Liver (tissue), 3 donors: ENCODE data around the gene KARS1.
A peak's percentile ranks its signal among the peaks of the same experiment; 100 is the strongest.

Experiments used
- JUND ChIP-seq, 2 donors: IDR thresholded peaks; 2 replicates each; pipeline ENCODE4 v1.6.1; 2016; ENCODE audit warnings: antibody characterized with exemption in 2 of 2
- YY1 ChIP-seq: IDR thresholded peaks from 2 replicates; pipeline ENCODE4 v1.6.1; 2016; ENCODE audit warnings: antibody characterized with exemption, mild to moderate bottlenecking
- TF ChIP-seq, protein P1 (sequence below): fragments of 150-350 bp; IDR thresholded peaks from 2 replicates; pipeline ENCODE4 v1.5.1; 2017; ENCODE audit warnings: improper control_type of control experiment, low read depth, low read length; ENCODE audit not compliant: missing input control
- TF ChIP-seq, protein P2 (sequence below): IDR thresholded peaks from 2 replicates; pipeline ENCODE4 v1.6.1; 2016; ENCODE audit warnings: antibody characterized with exemption
- donor health status: healthy.
- donor health status: healthy.

DNA sequence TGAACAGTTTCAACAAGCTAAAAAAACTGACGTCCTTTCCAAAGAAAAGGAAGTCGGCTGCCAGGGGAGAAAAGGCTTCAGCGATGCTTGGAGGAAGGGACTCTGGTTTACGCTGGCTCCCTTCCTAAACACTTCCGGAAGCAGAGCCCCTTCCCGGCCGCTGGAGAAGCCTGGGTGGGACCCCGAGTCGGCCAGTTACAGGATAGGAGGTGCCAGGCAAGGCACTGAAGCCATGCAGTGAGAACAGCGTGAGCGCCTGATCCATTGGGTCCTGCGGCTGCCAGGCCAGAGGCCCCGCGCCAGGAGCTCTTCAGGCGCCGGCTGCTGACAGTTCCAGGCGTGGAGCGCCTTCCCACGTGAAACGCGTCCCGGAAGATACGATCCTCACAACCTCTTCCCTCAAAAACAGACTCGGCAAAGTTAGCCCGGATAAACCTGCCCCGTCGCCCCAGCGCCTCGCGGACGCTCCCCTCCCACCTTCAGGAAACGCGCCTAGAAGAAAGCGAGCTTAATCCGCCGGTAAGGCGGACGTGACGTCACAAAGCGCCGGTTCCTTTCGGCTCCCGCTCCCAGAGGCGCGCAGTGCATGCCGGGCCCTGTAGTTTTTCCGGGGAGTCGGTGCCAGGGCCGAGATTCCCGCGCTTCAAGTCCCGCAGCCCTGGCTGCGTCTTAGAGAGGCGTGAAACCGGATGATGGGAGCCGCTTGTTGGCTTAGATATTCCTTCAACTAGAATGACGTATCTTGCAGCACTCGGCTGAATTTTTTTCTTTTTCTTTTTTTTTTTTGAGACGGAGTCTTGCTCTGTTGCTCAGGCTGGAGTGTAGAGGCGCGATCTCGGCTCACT, 24.5 kb downstream of the KARS1 start, which contains the start of gene ADAT1:
- TF ChIP-seq, protein P1, sequence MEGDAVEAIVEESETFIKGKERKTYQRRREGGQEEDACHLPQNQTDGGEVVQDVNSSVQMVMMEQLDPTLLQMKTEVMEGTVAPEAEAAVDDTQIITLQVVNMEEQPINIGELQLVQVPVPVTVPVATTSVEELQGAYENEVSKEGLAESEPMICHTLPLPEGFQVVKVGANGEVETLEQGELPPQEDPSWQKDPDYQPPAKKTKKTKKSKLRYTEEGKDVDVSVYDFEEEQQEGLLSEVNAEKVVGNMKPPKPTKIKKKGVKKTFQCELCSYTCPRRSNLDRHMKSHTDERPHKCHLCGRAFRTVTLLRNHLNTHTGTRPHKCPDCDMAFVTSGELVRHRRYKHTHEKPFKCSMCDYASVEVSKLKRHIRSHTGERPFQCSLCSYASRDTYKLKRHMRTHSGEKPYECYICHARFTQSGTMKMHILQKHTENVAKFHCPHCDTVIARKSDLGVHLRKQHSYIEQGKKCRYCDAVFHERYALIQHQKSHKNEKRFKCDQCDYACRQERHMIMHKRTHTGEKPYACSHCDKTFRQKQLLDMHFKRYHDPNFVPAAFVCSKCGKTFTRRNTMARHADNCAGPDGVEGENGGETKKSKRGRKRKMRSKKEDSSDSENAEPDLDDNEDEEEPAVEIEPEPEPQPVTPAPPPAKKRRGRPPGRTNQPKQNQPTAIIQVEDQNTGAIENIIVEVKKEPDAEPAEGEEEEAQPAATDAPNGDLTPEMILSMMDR: no peak
- TF ChIP-seq YY1 (peak; percentile 68), JUND (IDR thresholded peaks at IDR 0.05) (no peak)
- TF ChIP-seq, protein P2, sequence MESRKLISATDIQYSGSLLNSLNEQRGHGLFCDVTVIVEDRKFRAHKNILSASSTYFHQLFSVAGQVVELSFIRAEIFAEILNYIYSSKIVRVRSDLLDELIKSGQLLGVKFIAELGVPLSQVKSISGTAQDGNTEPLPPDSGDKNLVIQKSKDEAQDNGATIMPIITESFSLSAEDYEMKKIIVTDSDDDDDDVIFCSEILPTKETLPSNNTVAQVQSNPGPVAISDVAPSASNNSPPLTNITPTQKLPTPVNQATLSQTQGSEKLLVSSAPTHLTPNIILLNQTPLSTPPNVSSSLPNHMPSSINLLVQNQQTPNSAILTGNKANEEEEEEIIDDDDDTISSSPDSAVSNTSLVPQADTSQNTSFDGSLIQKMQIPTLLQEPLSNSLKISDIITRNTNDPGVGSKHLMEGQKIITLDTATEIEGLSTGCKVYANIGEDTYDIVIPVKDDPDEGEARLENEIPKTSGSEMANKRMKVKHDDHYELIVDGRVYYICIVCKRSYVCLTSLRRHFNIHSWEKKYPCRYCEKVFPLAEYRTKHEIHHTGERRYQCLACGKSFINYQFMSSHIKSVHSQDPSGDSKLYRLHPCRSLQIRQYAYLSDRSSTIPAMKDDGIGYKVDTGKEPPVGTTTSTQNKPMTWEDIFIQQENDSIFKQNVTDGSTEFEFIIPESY: peak; percentile 99
